ENCODE results near the gene TRAF7.
A peak's percentile ranks its signal among the peaks of the same experiment; 100 is the strongest.
"Not testable (repeated sequence)": the region's sequence is repeated elsewhere in the genome, so short reads cannot be mapped to it uniquely, and the experiment has no call there.

Gene TRAF7

DNA sequence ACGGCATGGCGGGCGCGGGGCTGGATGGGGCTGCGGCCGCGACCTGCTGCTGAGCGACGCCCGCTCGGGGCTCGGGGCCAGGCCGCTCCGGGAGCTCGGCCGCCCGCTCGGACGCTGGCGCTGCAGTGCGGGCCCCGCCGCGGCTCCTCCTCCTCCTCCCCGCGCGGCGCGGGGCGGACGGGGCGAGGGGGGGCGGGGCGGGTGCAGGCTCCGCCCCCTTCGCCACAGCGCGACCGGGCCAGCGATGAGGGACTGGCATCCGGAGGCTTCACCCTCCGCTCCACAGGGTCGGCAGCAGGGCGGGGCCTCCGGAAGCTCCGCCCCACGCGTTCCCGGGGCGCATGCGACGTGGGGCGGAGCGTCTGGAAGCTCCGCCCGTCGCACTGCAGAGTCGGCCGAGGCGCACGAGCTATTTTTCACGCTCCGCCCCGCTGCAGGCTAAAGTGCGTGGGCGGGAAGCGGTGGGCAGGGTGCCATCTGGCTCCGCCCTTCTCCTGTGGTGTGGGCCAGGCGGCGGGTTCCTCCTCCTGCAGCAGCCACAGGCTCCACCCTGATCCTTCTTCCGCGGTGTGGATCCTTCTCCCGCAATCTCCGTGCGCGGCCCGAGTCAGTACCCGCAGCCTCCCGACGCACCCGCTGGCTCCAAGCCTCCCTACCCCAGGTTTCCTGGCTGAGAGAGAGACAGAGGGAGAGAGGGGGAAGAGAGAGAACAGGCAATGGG is 19.7 kb upstream of the TRAF7 start, which contains the start of gene PKD1:
TSS of gene PKD1 (minus strand) at position 129 of the 721 bp plus-strand sequence. CDS start 209 bp downstream, outside the sequence.
- H3K27ac ChIP-seq (ENCODE audit: low read length); H3K27me3 ChIP-seq (ENCODE audit: low read depth, low read length); H3K9me3 ChIP-seq (ENCODE audit: insufficient read depth, low read length); H2AFZ ChIP-seq (ENCODE audit: low read depth, low read length); H3K79me2 ChIP-seq (ENCODE audit: low read length); H3K4me1 ChIP-seq (ENCODE audit: low read length); H3K36me3 ChIP-seq (replicated peaks; ENCODE audit: low read depth, low read length); H4K20me1 ChIP-seq (ENCODE audit: insufficient read depth, low read length): not testable (repeated sequence)
- Histone ChIP-seq H3K4me2 (ENCODE audit: low read length) (peak within 1 kb of the TSS; percentile 70), H3K9ac (ENCODE audit: low read length) (peak within 1 kb of the TSS; percentile 68), H3K4me3 (ENCODE audit: low read length) (peak within 1 kb of the TSS; percentile 80)

DNA sequence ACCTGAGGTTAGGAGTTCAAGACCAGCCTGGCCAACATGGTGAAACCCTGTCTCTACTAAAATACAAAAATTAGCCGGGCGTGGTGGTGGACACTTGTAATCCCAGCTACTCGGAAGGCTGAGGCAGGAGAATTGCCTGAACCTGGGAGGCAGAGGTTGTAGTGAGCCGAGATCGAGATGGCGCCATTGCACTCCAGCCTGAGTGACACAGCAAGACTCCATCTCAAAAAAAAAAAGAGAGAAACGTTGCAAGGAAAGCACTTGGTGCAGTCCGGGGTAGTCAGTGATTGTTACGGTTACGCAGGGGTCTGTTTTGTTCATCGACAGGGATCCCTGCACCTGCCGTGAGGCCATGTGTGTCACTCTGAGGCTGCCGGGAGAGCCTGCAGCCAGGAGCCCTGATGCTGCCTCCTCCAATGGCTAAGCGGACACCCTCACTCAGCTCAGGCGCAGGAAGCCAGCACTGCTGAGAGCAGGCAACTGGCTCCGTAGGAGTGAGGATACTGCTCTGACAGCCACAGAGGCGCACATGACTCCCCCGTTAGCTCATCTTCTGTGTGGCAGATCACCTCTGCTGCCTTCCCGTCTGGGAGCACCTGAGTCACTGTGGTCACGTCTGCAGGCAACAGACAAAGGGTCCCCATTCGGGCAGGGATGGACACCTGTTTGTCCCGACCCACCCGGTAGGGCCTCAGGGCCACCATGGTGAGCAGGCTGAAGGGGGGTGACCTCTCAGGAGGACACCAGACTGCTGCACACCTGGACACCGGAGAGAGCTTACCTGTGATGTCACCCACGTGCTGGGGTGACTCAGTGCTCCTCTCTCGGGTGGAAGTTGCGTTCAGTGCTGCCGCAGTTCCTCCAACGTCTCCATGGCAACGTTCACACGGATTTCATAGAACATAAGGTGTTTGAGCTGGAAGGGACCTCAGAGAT is 12.4 kb upstream of the TRAF7 start:
- no peaks in the 10 kb centered on the region for H3K79me2 ChIP-seq (ENCODE audit: low read length)
- H3K36me3 ChIP-seq (replicated peaks; ENCODE audit: low read depth, low read length), result no peaks in the 10 kb centered on the region
- no peaks in the 10 kb centered on the region for H3K9me3 ChIP-seq (ENCODE audit: insufficient read depth, low read length)
- TF ChIP-seq CTCF (IDR thresholded peaks at IDR 0.05; ENCODE audit: low read depth, low read length) (no peak), EZH2phosphoT487 (IDR thresholded peaks at IDR 0.05; ENCODE audit: low read depth) (no peak)
- no peaks in the 10 kb centered on the region for H3K27me3 ChIP-seq (ENCODE audit: low read depth, low read length)
- H3K4me3 ChIP-seq (ENCODE audit: low read length), result no peak overlapping the region
- no peaks in the 10 kb centered on the region for H4K20me1 ChIP-seq (ENCODE audit: insufficient read depth, low read length)
- H2AFZ ChIP-seq (ENCODE audit: low read depth, low read length), result no peak overlapping the region
- no peak overlapping the region for H3K27ac ChIP-seq (ENCODE audit: low read length)
- H3K9ac ChIP-seq (ENCODE audit: low read length), result no peak overlapping the region
- H3K4me2 ChIP-seq (ENCODE audit: low read length), result no peak overlapping the region
- H3K4me1 ChIP-seq (ENCODE audit: low read length), result peaks cover 4% of the 10 kb centered on the region; the same call in 1 of the 2 replicates

DNA sequence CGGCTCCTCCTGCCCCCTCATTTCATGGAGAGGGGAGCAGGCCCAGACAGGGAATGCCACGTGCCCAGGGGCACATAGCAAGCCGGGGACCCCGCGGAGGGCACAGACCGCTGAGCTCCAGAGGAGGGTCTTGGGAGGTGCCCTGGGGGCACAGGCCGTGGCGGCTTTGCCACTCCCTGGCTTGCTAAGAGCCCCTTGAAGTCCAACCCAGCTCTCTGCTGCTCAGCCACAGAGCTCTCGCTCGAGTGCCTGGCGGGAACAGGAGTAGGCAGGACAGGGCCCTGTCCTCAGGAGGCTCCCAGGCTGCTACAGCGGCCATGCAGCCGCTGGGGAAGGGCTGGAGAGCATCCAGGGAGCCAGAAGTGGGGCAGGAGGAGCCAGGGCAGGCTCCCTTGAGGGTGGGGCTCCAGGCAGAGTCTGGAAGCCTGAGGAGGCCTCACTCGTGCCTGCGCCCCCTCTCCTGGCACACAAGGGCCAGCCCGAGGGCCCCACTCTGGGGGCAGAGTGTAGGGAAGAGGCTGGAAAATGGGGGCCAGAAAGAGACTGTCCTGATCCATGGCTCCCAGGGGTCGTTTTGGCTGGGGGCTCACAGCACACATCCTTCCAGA is 11.6 kb upstream of the TRAF7 start:
- Histone ChIP-seq H3K9me3 (ENCODE audit: insufficient read depth, low read length) (no peaks in the 10 kb centered on the region), H3K79me2 (ENCODE audit: low read length) (no peaks in the 10 kb centered on the region), H3K4me2 (ENCODE audit: low read length) (no peak overlapping the region), H2AFZ (ENCODE audit: low read depth, low read length) (no peak overlapping the region), H3K27me3 (ENCODE audit: low read depth, low read length) (peaks cover 3% of the 10 kb centered on the region; the same call in 1 of the 2 replicates), H4K20me1 (ENCODE audit: insufficient read depth, low read length) (no peaks in the 10 kb centered on the region), H3K4me3 (ENCODE audit: low read length) (no peak overlapping the region), H3K27ac (ENCODE audit: low read length) (no peak overlapping the region), H3K36me3 (replicated peaks; ENCODE audit: low read depth, low read length) (no peaks in the 10 kb centered on the region), H3K9ac (ENCODE audit: low read length) (no peak overlapping the region), H3K4me1 (ENCODE audit: low read length) (peaks cover 7% of the 10 kb centered on the region; the same call in 1 of the 2 replicates)
- TF ChIP-seq EZH2phosphoT487 (IDR thresholded peaks at IDR 0.05; ENCODE audit: low read depth), result no peak
- TF ChIP-seq CTCF (IDR thresholded peaks at IDR 0.05; ENCODE audit: low read depth, low read length), result no peak

GRCh38 chr16:2145843-2146242 is 9.7 kb upstream of the TRAF7 start:
- Histone ChIP-seq H3K79me2 (ENCODE audit: low read length) (no peaks in the 10 kb centered on the region), H3K4me2 (ENCODE audit: low read length) (no peak overlapping the region), H3K4me1 (ENCODE audit: low read length) (peaks cover 25% of the 10 kb centered on the region), H3K27me3 (ENCODE audit: low read depth, low read length) (peaks cover 4% of the 10 kb centered on the region; the same call in 1 of the 2 replicates), H3K4me3 (ENCODE audit: low read length) (no peak overlapping the region), H3K9ac (ENCODE audit: low read length) (no peak overlapping the region), H3K9me3 (ENCODE audit: insufficient read depth, low read length) (no peaks in the 10 kb centered on the region), H2AFZ (ENCODE audit: low read depth, low read length) (no peak overlapping the region), H3K36me3 (replicated peaks; ENCODE audit: low read depth, low read length) (peaks cover under 1% of the 10 kb centered on the region), H3K27ac (ENCODE audit: low read length) (no peak overlapping the region), H4K20me1 (ENCODE audit: insufficient read depth, low read length) (peaks cover 5% of the 10 kb centered on the region)
- TF ChIP-seq EZH2phosphoT487 (IDR thresholded peaks at IDR 0.05; ENCODE audit: low read depth) (no peak), CTCF (IDR thresholded peaks at IDR 0.05; ENCODE audit: low read depth, low read length) (no peak)

Measured in OCI-LY3 (cell line).